Epithelial cell of esophagus (primary cell): ENCODE results near the gene FRMPD1.

Source experiments
- DNase-seq: peaks from one replicate; pipeline ENCODE4 v3.0.0; 2010; ENCODE audit warnings: low read depth
- H3K4me3 ChIP-seq: 2 replicates; pipeline ENCODE4 v1.5.1; 2011; ENCODE audit warnings: mild to moderate bottlenecking, low read length, control low read depth
- TF ChIP-seq, protein P1 (sequence below): IDR thresholded peaks from 2 replicates; pipeline ENCODE4 v1.5.1; 2011; ENCODE audit warnings: low read depth, mild to moderate bottlenecking, low read length, control low read depth, inconsistent platforms; ENCODE audit not compliant: insufficient read depth; ENCODE audit errors: missing control alignments

FRMPD1 gene

DNA sequence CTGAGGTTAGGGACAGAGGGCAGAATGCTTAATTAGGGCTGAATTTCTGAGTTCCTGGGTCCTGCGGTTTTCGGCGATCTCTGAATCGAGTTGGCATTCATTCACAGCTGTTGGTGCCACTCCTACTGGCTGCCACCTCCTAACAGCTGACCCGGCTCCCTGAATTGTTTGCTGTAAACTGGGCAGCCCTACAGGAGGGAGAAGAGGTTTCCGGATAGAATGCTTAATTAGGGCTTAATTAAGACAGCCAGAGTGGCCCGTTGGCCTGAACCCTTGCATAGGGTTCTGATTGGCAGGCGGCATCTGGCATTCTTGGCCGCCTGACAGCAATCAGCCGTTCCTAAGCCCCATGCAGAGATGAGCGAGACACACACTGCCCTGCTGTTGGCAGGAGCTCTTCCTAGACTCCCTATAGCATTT, 25.7 kb downstream of the FRMPD1 start:
- TF ChIP-seq, protein P1, sequence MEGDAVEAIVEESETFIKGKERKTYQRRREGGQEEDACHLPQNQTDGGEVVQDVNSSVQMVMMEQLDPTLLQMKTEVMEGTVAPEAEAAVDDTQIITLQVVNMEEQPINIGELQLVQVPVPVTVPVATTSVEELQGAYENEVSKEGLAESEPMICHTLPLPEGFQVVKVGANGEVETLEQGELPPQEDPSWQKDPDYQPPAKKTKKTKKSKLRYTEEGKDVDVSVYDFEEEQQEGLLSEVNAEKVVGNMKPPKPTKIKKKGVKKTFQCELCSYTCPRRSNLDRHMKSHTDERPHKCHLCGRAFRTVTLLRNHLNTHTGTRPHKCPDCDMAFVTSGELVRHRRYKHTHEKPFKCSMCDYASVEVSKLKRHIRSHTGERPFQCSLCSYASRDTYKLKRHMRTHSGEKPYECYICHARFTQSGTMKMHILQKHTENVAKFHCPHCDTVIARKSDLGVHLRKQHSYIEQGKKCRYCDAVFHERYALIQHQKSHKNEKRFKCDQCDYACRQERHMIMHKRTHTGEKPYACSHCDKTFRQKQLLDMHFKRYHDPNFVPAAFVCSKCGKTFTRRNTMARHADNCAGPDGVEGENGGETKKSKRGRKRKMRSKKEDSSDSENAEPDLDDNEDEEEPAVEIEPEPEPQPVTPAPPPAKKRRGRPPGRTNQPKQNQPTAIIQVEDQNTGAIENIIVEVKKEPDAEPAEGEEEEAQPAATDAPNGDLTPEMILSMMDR, result no peak
- no peak for DNase-seq
- H3K4me3 ChIP-seq, result no peak overlapping the region

DNA sequence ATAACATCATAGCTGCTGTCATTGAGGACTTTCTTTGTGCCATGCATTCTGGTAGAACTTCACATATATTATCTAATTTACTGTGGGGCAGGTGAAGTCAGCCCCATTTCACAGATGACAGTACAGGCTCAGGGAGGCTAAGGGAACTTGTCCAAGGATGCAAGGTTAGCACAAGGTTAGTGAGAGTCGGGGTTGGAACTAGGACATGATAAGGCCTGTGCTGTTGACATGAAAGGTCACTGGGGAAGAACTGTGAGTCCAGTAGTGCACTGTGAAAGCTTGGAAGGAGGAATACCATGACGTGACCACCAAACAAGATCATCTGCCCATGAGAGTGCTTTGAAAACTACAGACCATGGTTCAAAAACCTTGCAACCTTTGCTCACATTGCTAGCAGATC, 26.7 kb downstream of the FRMPD1 start:
- no peak overlapping the region for H3K4me3 ChIP-seq
- TF ChIP-seq, protein P1, result no peak
- DNase-seq, result no peak

DNA sequence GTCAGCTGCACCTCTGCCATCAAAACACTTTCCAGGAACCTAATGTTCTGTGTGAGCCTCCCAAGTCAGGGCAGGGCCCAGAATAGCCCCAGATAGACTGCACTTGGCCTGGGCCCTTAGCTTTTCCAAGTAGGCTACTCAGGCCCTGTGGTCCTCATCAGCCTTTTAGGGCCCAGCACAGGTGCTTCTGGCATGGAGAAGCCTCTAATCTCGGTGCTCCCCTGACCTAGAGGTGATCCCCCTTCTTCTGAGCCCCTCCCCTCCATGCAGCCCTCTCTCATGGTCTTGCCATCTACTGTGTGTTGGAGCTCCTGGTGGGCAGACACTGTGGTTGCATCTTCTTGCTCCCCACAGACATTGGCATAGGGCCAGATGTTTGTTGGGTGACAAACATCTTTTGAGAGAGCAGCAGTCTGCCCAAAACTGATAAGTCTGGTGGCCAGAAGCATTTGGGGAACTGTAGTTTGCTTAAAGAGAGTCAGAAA, 28.1 kb downstream of the FRMPD1 start:
- no peak overlapping the region for H3K4me3 ChIP-seq
- TF ChIP-seq, protein P1, result no peak
- DNase-seq, result no peak

DNA sequence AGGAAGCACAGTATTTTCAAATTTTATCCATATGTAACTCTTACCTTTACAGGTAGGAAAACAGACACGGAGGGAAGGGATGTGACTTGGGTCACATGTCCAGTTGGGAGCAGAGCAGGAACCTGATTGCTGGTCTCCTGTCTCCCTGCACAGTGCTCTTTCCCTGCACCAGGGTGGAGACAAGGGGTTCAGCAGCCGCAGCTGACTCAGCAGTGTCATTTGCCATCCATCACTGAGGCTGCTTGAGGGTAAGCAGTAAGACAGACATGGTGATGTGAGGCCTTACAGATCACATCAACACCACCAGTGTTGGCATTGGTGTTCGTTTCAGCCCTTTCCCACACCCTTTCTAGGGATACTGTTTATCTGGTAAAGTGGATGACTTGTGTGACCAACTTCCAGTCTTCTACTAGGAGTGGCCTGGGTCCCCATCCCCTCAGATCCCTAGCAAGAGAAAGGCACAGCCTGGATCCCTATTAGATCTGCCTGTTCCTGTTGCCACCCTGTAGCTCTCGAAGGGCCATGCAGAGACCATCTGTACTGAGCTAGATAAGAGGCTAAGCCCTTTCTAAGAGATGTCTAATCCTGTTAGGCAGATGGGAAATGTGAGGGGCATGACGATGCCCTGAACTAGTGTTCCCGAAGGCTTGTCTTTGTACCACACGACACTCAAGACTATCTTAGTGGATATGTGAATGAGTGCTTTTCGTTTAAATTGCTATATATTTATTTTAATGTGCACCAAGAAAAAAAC, 29.1 kb downstream of the FRMPD1 start:
- no peak overlapping the region for H3K4me3 ChIP-seq
- DNase-seq, result no peak
- TF ChIP-seq, protein P1, result no peak

DNA sequence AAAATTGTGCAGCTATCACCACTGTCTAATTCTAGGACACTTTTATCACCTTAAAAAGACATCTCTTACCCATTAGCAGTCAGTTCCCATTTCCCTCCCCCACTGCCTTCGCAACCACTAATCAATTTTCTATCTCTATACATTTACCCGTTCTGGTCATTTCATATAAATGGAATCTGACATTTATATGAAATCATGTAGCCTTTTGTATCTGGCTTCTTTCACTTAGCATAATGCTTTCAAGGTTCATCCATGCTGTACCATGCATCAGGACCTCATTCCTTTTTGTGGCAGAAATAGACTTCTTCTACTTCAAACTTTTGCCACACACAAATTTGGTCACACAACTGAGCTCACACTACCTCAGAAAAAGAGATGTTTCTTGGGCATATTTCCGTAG, 32.2 kb downstream of the FRMPD1 start:
- H3K4me3 ChIP-seq, result no peak overlapping the region
- no peak for DNase-seq
- TF ChIP-seq, protein P1, result no peak

DNA sequence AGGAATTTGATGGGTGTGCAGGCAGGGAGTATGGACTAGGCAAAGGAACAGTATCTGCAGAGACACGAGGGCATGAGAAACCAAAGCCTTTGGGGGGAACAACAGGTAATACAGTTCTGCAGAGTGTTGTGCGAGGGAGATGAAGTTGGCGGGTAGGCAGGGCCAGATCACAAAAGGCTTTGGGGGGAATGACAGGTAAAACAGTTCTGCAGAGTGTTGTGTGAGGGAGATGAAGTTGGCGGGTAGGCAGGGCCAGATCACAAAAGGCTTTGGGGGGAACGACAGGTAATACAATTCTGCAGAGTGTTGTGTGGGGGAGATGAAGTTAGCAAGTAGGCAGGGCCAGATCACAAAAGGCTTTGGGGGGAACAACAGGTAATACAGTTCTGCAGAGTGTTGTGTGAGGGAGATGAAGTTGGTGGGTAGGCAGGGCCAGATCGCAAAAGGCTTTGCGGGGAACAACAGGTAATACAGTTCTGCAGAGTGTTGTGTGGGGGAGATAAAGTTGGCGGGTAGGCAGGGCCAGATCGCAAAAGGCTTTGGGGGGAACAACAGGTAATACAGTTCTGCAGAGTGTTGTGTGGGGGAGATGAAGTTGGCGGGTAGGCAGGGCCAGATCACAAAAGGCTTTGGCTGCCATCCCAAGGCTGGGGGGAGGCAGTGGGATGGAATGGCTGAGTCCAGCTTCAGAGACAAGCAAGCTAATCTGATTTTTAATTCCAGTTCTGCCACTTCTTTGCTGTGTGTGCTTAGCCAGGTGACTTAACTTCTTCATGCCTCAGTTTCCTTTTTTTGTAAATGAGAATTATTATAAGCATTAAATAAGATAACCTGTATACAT, 33.0 kb downstream of the FRMPD1 start:
- TF ChIP-seq, protein P1, result no peak
- no peak for DNase-seq
- no peak overlapping the region for H3K4me3 ChIP-seq
